22Rv1 (cell line): ENCODE data around the gene FSTL3.
"Not testable (repeated sequence)": the region's sequence is repeated elsewhere in the genome, so short reads cannot be mapped to it uniquely, and the experiment has no call there.

Source experiments
- H3K27ac ChIP-seq: fragments of 450-650 bp; 2 replicates; pipeline ENCODE4 v1.5.1; 2017
- ZFX ChIP-seq: fragments of 450-650 bp; IDR thresholded peaks from 2 replicates; pipeline ENCODE4 v1.6.1; 2017; ENCODE audit warnings: antibody characterized with exemption, borderline replicate concordance
- TF ChIP-seq, protein P1 (sequence below): fragments of 450-650 bp; IDR thresholded peaks from 2 replicates; pipeline ENCODE4 v1.5.1; 2017; ENCODE audit warnings: mild to moderate bottlenecking

Gene FSTL3

DNA sequence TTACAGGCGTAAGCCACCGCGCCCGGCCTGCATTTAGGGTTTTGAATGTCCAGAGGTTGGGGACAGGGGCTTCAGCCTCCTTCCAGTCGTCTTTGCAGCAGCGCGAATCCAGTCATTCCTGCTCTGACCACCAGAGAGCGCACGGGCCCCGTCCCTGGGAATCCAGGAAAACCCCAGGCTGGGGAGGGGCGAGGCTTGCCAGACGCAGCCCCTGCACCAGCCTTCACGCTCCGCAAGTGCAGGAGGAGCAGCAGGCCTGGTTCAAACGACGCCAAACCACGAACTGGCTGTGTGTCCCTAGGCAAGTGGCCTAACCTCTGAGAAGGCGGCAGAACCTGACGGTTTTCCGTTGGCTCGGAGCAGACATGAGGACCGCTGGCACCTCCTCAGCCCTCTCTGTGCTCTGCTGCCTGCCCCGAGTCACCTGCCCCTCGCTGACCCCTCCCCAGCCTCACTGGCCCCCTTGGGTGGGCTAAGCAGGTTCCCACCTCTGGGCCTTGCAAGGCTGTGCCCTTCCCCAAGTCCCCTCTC, 11.2 kb upstream of the FSTL3 start:
- H3K27ac ChIP-seq: no peak overlapping the region

GRCh38 chr19:666985-667573, 9.1 kb upstream of the FSTL3 start:
- H3K27ac ChIP-seq: not testable (repeated sequence)

More for the DNA sequence above, 11.2 kb upstream of the FSTL3 start:
- TF ChIP-seq, protein P1, sequence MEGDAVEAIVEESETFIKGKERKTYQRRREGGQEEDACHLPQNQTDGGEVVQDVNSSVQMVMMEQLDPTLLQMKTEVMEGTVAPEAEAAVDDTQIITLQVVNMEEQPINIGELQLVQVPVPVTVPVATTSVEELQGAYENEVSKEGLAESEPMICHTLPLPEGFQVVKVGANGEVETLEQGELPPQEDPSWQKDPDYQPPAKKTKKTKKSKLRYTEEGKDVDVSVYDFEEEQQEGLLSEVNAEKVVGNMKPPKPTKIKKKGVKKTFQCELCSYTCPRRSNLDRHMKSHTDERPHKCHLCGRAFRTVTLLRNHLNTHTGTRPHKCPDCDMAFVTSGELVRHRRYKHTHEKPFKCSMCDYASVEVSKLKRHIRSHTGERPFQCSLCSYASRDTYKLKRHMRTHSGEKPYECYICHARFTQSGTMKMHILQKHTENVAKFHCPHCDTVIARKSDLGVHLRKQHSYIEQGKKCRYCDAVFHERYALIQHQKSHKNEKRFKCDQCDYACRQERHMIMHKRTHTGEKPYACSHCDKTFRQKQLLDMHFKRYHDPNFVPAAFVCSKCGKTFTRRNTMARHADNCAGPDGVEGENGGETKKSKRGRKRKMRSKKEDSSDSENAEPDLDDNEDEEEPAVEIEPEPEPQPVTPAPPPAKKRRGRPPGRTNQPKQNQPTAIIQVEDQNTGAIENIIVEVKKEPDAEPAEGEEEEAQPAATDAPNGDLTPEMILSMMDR: peak; percentile 93
- no peak for TF ChIP-seq ZFX

DNA sequence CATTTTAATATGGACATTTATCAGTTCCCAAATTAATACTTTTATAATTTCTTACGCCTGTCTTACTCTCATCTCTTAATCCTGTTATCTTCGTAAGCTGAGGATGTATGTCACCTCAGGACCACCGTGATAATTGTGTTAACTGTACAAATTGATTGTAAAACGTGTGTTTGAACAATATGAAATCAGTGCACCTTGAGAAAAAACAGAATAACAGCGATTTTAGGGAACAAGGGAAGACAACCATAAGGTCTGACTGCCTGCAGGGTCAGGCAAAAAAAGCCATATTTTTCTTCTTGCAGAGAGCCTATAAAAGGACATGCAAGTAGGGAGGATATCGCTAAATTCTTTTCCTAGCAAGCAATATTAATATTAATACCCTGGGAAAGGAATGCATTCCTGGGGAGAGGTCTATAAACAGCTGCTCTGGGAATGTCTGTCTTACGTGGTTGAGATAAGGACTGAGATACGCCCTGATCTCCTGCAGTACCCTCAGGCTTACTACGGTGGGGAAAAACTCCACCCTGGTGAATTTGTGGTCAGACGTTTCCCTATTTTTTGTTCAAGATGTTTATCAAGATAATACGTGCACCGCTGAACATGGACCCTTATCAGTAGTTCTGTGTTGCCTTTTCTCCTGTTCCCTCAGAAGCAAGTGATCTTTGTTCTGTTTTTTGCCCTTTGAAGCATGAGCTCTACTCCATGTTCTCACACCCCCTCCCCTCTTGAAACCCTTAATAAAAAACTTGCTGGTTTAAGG, 7.3 kb upstream of the FSTL3 start:
- H3K27ac ChIP-seq: not testable (repeated sequence)

DNA sequence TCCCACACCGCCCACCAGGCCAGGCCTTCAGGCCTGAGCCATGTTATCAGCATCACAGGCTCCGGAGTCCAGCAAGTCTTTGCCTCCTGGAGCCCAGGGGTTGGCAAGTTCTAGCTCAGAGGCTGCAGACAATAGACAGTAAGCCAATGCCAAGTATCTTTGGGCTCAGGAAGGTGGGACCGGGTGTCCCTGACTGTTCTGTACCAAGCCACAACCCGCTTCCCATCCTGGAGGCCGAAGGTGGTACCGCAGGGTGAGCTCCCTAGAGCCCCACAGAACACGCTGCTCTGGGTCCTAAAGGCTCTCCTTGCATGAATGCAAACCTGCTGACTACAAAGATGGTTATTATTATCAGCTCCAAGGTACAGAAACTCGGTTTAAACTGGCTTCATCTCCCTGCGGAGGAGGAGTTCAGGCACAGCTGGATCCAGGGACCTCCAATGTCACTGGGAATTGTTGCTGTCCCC, 5.5 kb upstream of the FSTL3 start:
- TF ChIP-seq ZFX: no peak
- TF ChIP-seq, protein P1: no peak

DNA sequence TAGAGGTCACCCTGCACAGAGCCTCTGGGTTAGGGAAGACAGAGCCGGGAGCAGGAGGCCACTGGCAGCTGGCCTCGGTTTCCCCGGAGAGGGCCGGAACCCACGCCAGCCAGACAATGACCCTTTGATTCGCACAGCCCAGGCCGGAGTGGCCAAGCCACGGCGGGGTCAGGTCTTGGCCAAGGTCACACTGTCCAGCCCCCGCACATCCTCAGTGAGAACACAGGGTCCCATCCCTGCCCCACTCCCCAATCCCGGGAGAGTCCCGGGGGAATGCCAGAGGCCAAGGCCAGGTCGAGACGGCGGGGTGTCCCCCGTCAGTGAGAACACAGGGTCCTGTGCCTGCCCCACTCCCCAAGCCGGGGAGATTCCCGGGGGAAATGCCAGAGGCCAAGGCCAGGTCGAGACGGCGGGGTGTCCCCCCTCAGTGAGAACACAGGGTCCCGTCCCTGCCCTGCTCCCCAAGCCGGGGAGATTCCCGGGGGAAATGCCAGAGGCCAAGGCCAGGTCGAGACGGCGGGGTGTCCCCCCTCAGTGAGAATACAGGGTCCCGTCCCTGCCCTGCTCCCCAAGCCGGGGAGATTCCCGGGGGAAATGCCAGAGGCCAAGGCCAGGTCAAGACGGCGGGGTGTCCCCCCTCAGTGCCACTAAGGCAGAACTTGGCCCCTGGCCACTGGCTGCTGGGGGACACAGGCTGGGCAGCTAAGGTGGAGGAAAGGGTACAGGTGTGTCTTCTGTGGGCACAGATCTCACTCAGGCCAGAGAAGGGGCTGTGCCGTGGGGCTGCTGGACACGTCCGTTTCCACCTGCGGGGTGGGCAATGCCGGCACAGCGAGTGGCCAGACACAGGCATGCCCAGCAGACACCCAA, 1.7 kb upstream of the FSTL3 start:
- TF ChIP-seq, protein P1: no peak
- TF ChIP-seq ZFX: no peak
- H3K27ac ChIP-seq: no peak overlapping the region

More for the DNA sequence above, 5.5 kb upstream of the FSTL3 start:
- no peak overlapping the region for H3K27ac ChIP-seq

GRCh38 chr19:676007-676338, 219 bp upstream of the FSTL3 start:
- no peak for TF ChIP-seq ZFX
- TF ChIP-seq, protein P1: no peak
- H3K27ac ChIP-seq: peak overlapping the region; percentile 84; the same call in 1 of the 2 replicates

GRCh38 chr19:677201-677600, 1.0 kb downstream of the FSTL3 start:
- TF ChIP-seq, protein P1: no peak
- TF ChIP-seq ZFX: no peak
- H3K27ac ChIP-seq: peak overlapping the region; percentile 84
